Endodermal cell (in vitro differentiated cells): Measurements from ENCODE around the gene BACH2. TPM values are rescaled to one million over a fixed set of nuclear protein-coding genes. Genes with fewer than 3 reads are reported as not detected.
"Not testable (repeated sequence)": the region's sequence is repeated elsewhere in the genome, so short reads cannot be mapped to it uniquely, and the experiment has no call there.

Experiments used
- DNase-seq: peaks from one replicate; pipeline ENCODE4 v3.0.0-alpha.2; 2017
- H3K27ac ChIP-seq: 2 replicates; pipeline ENCODE4 v1.5.1; 2013; ENCODE audit warnings: mild to moderate bottlenecking, low read depth, low read length, moderate library complexity
- H3K27me3 ChIP-seq: 2 replicates; pipeline ENCODE4 v1.6.1; 2013; ENCODE audit warnings: mild to moderate bottlenecking, low read length, moderate library complexity; ENCODE audit not compliant: insufficient read depth, control insufficient read depth, poor library complexity, severe bottlenecking
- H3K36me3 ChIP-seq: 2 replicates; pipeline ENCODE4 v1.7.0; 2013; ENCODE audit warnings: mild to moderate bottlenecking, low read length, moderate library complexity; ENCODE audit not compliant: control insufficient read depth, insufficient read depth
- H3K4me1 ChIP-seq: one replicate; pipeline ENCODE4 v1.7.0; 2013; ENCODE audit warnings: low read length; ENCODE audit not compliant: control insufficient read depth, insufficient read depth
- H3K4me3 ChIP-seq: 2 replicates; pipeline ENCODE4 v1.5.1; 2013; ENCODE audit warnings: mild to moderate bottlenecking, low read length, moderate library complexity
- H3K9ac ChIP-seq: 2 replicates; pipeline ENCODE4 v1.6.1; 2013; ENCODE audit warnings: mild to moderate bottlenecking, low read length, moderate library complexity; ENCODE audit not compliant: poor library complexity, severe bottlenecking; ENCODE audit errors: extremely low read depth
- H3K9me3 ChIP-seq: 2 replicates; pipeline ENCODE4 v1.6.1; 2013; ENCODE audit warnings: mild to moderate bottlenecking, low read length, moderate library complexity; ENCODE audit not compliant: control insufficient read depth
- H3K27ac Mint-ChIP-seq: 2 replicates; pipeline ENCODE4 v1.8.0; 2020; ENCODE audit warnings: mixed read lengths
- H3K27me3 Mint-ChIP-seq: 2 replicates; pipeline ENCODE4 v1.8.0; 2021; ENCODE audit warnings: mild to moderate bottlenecking, mixed read lengths; ENCODE audit not compliant: insufficient read depth
- H3K36me3 Mint-ChIP-seq: 2 replicates; pipeline ENCODE4 v1.8.0; 2020; ENCODE audit warnings: low read depth, mixed read lengths
- H3K4me1 Mint-ChIP-seq: 2 replicates; pipeline ENCODE4 v1.8.0; 2020; ENCODE audit warnings: mixed read lengths
- H3K4me3 Mint-ChIP-seq: 2 replicates; pipeline ENCODE4 v1.8.0; 2020; ENCODE audit warnings: mild to moderate bottlenecking, moderate library complexity, mixed read lengths
- H3K9me3 Mint-ChIP-seq: 2 replicates; pipeline ENCODE4 v1.8.0; 2020; ENCODE audit warnings: mild to moderate bottlenecking, mixed read lengths
- WGBS, 2 experiments: methylation state at CpG; one replicate each; pipeline versions ENCODE4 v1.1.5 to v1.1.7; 2013; ENCODE audit warnings: missing lambda C conversion rate in 2 of 2, mixed read lengths in 1 of 2; ENCODE audit not compliant: insufficient coverage in 1 of 2, insufficient read length in 1 of 2; 5-methylcytosine and 5-hydroxymethylcytosine counted together
- total RNA-seq, 2 donors: library from RNA; stranded (reverse); fragmentation: NEBNext Ultra II Directional in 1 of 2; extraction: Animal tissue kit (Norgen Biotek cat#: 25700) in 1 of 2; gene quantifications; 2 replicates in 1 of 2; 3 replicates in 1 of 2; pipeline ENCODE4 v1.2.1, GENCODE V29; 2021
- TF ChIP-seq, protein P1 (sequence below): fragments of 200-600 bp; sonication (generic); conservative IDR thresholded peaks from 2 replicates; pipeline ENCODE4 v1.5.0; 2021; ENCODE audit warnings: antibody characterized with exemption, mild to moderate bottlenecking

Gene BACH2
- total RNA-seq, 2 donors from 2014 or later = 11.0 to 22.3 TPM

DNA sequence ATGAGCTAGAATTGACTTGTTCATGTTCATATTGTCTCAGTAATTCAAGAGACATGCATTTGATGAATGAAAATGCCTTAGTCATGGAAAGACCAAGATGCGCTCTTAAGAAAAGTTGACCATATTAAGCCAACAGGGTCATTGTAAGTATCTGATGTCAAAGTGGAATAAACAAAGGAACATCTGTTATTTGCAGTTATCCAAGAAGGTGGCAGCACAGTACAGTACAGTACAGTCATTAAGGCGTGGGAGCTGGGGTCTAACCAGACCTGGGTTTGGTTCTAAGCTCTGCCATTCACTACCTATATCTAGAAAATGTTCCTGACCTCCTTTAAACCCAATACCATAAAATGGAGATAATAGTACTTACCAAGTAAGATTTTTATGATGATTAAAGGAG is 178.1 kb downstream of the BACH2 start:
- Histone ChIP-seq H3K9me3 (peaks cover 12% of the 10 kb centered on the region), H3K9ac (no peak overlapping the region), H3K27me3 (no peaks in the 10 kb centered on the region), H3K27ac (no peak overlapping the region), H3K4me1 (no peaks in the 10 kb centered on the region), H3K4me3 (no peak overlapping the region), H3K36me3 (no peaks in the 10 kb centered on the region)
- WGBS, 2 experiments = 93 to 95% methylated on average over 1 to 2 of the region's 2 CpGs
- DNase-seq = no peak
- H3K36me3 Mint-ChIP-seq = peaks cover 8% of the 10 kb centered on the region
- H3K4me1 Mint-ChIP-seq = no peaks in the 10 kb centered on the region
- H3K9me3 Mint-ChIP-seq = peaks cover 27% of the 10 kb centered on the region
- TF ChIP-seq, protein P1, sequence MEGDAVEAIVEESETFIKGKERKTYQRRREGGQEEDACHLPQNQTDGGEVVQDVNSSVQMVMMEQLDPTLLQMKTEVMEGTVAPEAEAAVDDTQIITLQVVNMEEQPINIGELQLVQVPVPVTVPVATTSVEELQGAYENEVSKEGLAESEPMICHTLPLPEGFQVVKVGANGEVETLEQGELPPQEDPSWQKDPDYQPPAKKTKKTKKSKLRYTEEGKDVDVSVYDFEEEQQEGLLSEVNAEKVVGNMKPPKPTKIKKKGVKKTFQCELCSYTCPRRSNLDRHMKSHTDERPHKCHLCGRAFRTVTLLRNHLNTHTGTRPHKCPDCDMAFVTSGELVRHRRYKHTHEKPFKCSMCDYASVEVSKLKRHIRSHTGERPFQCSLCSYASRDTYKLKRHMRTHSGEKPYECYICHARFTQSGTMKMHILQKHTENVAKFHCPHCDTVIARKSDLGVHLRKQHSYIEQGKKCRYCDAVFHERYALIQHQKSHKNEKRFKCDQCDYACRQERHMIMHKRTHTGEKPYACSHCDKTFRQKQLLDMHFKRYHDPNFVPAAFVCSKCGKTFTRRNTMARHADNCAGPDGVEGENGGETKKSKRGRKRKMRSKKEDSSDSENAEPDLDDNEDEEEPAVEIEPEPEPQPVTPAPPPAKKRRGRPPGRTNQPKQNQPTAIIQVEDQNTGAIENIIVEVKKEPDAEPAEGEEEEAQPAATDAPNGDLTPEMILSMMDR = no peak
- no peaks in the 10 kb centered on the region for H3K27me3 Mint-ChIP-seq
- H3K27ac Mint-ChIP-seq = no peak overlapping the region
- H3K4me3 Mint-ChIP-seq = no peak overlapping the region

GRCh38 chr6:90118069-90118468 is 178.6 kb downstream of the BACH2 start:
- TF ChIP-seq, protein P1 = no peak
- no peak for DNase-seq
- Histone ChIP-seq H3K9ac (no peak overlapping the region), H3K27me3 (no peaks in the 10 kb centered on the region), H3K36me3 (no peaks in the 10 kb centered on the region), H3K9me3 (peaks cover 17% of the 10 kb centered on the region), H3K4me3 (no peak overlapping the region), H3K27ac (peak overlapping the region; percentile 75), H3K4me1 (no peaks in the 10 kb centered on the region)
- Mint-ChIP-seq H3K36me3 (peaks cover 11% of the 10 kb centered on the region), H3K9me3 (peaks cover 32% of the 10 kb centered on the region), H3K27me3 (no peaks in the 10 kb centered on the region), H3K4me1 (no peaks in the 10 kb centered on the region), H3K4me3 (no peak overlapping the region), H3K27ac (no peak overlapping the region)
- WGBS, 2 experiments = 80 to 83% methylated on average over 1 of the region's 1 CpG

GRCh38 chr6:90116126-90116525 is 180.5 kb downstream of the BACH2 start:
- H3K27me3 Mint-ChIP-seq, H3K4me1 Mint-ChIP-seq, H3K9ac ChIP-seq, H3K36me3 ChIP-seq, H3K27ac ChIP-seq, H3K4me1 ChIP-seq, H3K27me3 ChIP-seq, H3K4me3 ChIP-seq, H3K27ac Mint-ChIP-seq, DNase-seq, H3K4me3 Mint-ChIP-seq: not testable (repeated sequence)
- peaks cover 20% of the 10 kb centered on the region for H3K9me3 ChIP-seq
- 60 to 78% methylated on average over 1 to 3 of the region's 3 CpGs for WGBS, 2 experiments
- H3K36me3 Mint-ChIP-seq = peaks cover 12% of the 10 kb centered on the region
- peaks cover 36% of the 10 kb centered on the region for H3K9me3 Mint-ChIP-seq

DNA sequence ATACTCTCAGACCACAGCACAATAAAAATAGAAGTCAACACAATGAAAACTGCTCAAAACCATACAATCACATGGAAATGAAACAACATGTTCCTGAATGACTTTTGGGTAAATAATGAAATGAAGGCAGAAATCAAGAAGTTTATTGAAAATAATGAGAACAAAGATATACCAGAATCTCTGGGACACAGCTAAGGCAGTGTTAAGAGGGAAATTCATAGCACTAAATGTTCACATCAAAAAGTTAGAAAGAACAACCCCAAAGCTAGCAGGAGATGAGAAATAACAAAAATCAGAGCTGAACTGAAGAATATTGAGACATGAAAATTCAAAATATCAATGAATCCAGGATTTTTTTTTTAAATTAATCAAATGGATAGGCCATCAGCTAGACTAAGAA is 183.3 kb downstream of the BACH2 start:
- Mint-ChIP-seq H3K36me3 (peaks cover 12% of the 10 kb centered on the region), H3K4me3 (no peak overlapping the region), H3K4me1 (peaks cover 8% of the 10 kb centered on the region), H3K27me3 (no peaks in the 10 kb centered on the region), H3K27ac (no peak overlapping the region), H3K9me3 (peaks cover 36% of the 10 kb centered on the region)
- Histone ChIP-seq H3K27me3 (no peaks in the 10 kb centered on the region), H3K9ac (no peak overlapping the region), H3K9me3 (peaks cover 20% of the 10 kb centered on the region), H3K27ac (no peak overlapping the region), H3K4me1 (no peaks in the 10 kb centered on the region), H3K36me3 (no peaks in the 10 kb centered on the region), H3K4me3 (peak overlapping the region; percentile 33)
- no peak for DNase-seq
- TF ChIP-seq, protein P1 = no peak
